Measurements from ENCODE around the gene PEX6.

DNA sequence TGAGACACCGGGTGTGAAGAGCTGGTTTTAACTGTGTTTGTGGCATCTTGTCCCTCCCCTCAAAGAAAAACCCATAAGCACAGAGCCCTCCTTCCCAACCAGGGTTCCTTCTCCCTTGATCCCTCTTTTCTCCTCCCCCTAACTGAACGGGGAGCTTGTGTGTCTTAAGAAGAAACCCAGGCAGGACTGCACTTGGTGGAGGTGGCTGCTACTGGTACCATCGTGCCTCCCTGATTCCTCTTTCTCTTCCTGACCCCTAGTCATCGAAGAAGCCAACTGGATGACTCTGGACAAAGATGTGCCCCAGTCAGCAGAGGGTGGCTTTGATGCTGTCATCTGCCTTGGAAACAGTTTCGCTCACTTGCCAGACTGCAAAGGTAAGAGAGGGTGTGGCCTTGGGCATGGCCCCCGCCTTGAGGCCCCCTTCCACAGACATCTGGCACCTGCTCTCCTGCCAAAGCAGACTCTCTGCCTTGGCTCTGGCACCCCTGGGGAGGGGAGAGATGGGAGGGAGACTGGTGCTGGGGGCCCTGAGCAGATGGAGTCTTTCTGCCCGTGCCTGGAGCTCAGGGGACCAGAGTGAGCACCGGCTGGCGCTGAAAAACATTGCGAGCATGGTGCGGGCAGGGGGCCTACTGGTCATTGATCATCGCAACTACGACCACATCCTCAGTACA, 16.3 kb downstream of the PEX6 start:
- TF ChIP-seq CHD2 (IDR thresholded peaks at IDR 0.05; ENCODE audit: low read length, partially characterized antibody), result no peak
- TF ChIP-seq, protein P1, sequence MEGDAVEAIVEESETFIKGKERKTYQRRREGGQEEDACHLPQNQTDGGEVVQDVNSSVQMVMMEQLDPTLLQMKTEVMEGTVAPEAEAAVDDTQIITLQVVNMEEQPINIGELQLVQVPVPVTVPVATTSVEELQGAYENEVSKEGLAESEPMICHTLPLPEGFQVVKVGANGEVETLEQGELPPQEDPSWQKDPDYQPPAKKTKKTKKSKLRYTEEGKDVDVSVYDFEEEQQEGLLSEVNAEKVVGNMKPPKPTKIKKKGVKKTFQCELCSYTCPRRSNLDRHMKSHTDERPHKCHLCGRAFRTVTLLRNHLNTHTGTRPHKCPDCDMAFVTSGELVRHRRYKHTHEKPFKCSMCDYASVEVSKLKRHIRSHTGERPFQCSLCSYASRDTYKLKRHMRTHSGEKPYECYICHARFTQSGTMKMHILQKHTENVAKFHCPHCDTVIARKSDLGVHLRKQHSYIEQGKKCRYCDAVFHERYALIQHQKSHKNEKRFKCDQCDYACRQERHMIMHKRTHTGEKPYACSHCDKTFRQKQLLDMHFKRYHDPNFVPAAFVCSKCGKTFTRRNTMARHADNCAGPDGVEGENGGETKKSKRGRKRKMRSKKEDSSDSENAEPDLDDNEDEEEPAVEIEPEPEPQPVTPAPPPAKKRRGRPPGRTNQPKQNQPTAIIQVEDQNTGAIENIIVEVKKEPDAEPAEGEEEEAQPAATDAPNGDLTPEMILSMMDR (IDR thresholded peaks at IDR 0.05), result no peak
- no peak for TF ChIP-seq CEBPB (IDR thresholded peaks at IDR 0.05)
- TF ChIP-seq, protein P2, sequence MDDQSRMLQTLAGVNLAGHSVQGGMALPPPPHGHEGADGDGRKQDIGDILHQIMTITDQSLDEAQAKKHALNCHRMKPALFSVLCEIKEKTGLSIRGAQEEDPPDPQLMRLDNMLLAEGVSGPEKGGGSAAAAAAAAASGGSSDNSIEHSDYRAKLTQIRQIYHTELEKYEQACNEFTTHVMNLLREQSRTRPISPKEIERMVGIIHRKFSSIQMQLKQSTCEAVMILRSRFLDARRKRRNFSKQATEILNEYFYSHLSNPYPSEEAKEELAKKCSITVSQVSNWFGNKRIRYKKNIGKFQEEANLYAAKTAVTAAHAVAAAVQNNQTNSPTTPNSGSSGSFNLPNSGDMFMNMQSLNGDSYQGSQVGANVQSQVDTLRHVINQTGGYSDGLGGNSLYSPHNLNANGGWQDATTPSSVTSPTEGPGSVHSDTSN (IDR thresholded peaks at IDR 0.05), result no peak
- TF ChIP-seq, protein P3, sequence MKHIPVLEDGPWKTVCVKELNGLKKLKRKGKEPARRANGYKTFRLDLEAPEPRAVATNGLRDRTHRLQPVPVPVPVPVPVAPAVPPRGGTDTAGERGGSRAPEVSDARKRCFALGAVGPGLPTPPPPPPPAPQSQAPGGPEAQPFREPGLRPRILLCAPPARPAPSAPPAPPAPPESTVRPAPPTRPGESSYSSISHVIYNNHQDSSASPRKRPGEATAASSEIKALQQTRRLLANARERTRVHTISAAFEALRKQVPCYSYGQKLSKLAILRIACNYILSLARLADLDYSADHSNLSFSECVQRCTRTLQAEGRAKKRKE (CRISPR knock-in tag; IDR thresholded peaks at IDR 0.05; ENCODE audit: low read depth), result no peak
- TF ChIP-seq, protein P4, sequence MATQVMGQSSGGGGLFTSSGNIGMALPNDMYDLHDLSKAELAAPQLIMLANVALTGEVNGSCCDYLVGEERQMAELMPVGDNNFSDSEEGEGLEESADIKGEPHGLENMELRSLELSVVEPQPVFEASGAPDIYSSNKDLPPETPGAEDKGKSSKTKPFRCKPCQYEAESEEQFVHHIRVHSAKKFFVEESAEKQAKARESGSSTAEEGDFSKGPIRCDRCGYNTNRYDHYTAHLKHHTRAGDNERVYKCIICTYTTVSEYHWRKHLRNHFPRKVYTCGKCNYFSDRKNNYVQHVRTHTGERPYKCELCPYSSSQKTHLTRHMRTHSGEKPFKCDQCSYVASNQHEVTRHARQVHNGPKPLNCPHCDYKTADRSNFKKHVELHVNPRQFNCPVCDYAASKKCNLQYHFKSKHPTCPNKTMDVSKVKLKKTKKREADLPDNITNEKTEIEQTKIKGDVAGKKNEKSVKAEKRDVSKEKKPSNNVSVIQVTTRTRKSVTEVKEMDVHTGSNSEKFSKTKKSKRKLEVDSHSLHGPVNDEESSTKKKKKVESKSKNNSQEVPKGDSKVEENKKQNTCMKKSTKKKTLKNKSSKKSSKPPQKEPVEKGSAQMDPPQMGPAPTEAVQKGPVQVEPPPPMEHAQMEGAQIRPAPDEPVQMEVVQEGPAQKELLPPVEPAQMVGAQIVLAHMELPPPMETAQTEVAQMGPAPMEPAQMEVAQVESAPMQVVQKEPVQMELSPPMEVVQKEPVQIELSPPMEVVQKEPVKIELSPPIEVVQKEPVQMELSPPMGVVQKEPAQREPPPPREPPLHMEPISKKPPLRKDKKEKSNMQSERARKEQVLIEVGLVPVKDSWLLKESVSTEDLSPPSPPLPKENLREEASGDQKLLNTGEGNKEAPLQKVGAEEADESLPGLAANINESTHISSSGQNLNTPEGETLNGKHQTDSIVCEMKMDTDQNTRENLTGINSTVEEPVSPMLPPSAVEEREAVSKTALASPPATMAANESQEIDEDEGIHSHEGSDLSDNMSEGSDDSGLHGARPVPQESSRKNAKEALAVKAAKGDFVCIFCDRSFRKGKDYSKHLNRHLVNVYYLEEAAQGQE (IDR thresholded peaks at IDR 0.05), result no peak
- no peak for TF ChIP-seq ESRRA (IDR thresholded peaks at IDR 0.05; ENCODE audit: borderline replicate concordance, low read length)
- TF ChIP-seq, protein P5, sequence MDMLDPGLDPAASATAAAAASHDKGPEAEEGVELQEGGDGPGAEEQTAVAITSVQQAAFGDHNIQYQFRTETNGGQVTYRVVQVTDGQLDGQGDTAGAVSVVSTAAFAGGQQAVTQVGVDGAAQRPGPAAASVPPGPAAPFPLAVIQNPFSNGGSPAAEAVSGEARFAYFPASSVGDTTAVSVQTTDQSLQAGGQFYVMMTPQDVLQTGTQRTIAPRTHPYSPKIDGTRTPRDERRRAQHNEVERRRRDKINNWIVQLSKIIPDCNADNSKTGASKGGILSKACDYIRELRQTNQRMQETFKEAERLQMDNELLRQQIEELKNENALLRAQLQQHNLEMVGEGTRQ (IDR thresholded peaks at IDR 0.05), result no peak
- no peak for TF ChIP-seq CBX8 (IDR thresholded peaks at IDR 0.05)
- no peak for TF ChIP-seq POLR2A (IDR thresholded peaks at IDR 0.05; ENCODE audit: low read length)
